Measurements from ENCODE around the gene OBSCN.
A peak's percentile ranks its signal among the peaks of the same experiment; 100 is the strongest.

The OBSCN gene, protein sequence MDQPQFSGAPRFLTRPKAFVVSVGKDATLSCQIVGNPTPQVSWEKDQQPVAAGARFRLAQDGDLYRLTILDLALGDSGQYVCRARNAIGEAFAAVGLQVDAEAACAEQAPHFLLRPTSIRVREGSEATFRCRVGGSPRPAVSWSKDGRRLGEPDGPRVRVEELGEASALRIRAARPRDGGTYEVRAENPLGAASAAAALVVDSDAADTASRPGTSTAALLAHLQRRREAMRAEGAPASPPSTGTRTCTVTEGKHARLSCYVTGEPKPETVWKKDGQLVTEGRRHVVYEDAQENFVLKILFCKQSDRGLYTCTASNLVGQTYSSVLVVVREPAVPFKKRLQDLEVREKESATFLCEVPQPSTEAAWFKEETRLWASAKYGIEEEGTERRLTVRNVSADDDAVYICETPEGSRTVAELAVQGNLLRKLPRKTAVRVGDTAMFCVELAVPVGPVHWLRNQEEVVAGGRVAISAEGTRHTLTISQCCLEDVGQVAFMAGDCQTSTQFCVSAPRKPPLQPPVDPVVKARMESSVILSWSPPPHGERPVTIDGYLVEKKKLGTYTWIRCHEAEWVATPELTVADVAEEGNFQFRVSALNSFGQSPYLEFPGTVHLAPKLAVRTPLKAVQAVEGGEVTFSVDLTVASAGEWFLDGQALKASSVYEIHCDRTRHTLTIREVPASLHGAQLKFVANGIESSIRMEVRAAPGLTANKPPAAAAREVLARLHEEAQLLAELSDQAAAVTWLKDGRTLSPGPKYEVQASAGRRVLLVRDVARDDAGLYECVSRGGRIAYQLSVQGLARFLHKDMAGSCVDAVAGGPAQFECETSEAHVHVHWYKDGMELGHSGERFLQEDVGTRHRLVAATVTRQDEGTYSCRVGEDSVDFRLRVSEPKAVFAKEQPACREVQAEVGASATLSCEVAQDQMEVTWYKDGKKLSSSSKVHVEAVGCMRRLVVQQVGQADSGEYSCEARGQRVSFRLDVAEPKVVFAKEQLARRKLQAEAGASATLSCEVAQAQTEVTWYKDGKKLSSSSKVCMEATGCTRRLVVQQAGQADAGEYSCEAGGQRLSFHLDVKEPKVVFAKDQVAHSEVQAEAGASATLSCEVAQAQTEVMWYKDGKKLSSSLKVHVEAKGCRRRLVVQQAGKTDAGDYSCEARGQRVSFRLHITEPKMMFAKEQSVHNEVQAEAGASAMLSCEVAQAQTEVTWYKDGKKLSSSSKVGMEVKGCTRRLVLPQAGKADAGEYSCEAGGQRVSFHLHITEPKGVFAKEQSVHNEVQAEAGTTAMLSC (N-terminal part only)

GRCh38 chr1:228207851-228208821, at the start of gene OBSCN:
Gene OBSCN (plus strand): TSS chr1:228208044. CDS start chr1:228211784, 3,740 bp downstream.
- no peak for DNase-seq

DNA sequence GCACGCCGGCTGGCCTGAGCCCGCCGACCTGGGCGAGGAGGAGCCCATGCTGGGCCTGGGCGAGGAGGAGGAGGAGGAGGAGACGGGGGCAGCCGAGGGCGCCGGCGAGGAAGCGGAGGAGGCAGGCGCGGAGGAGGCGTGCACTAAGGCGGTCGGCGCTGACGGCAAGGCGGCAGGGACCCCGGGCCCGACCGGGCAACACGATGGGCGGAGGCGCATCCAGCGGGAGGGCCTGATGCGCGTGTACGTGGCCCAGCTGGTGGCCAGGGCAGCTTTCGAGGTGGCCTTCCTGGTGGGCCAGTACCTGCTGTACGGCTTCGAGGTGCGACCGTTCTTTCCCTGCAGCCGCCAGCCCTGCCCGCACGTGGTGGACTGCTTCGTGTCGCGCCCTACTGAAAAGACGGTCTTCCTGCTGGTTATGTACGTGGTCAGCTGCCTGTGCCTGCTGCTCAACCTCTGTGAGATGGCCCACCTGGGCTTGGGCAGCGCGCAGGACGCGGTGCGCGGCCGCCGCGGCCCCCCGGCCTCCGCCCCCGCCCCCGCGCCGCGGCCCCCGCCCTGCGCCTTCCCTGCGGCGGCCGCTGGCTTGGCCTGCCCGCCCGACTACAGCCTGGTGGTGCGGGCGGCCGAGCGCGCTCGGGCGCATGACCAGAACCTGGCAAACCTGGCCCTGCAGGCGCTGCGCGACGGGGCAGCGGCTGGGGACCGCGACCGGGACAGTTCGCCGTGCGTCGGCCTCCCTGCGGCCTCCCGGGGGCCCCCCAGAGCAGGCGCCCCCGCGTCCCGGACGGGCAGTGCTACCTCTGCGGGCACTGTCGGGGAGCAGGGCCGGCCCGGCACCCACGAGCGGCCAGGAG, 49.5 kb upstream of the OBSCN start:
- DNase-seq: no peak

- no peak for DNase-seq
Observed at GRCh38 chr1:228159008-228159665, 48.7 kb upstream of the OBSCN start.

DNA sequence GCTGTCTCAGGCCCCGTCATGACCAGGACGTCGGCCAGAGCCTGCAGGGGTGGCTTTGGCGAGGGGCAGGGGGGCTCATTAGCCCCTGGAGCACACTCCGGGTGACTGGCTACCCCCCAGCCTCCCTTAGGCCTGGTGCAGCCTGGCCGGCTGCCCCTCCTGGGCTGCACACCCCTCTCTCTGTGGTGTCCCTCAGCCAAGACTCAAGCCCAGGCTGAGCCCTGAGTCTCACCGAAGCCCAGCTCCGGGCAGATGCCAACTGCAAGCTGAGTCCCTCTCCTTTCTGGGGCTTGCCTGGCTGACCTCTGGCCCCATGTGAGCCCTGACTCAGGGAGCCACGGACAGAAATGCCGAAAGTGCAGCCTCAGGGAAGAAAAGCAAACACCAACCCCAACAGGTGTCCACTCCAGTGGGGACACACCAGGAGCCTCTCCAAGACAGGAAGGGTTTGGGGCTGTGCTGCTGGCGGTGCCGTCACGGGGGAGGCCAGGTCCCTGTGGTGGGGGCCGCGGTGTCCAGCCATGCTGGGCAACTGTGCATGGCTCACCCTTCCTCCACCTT, 47.6 kb upstream of the OBSCN start:
- DNase-seq: no peak

DNA sequence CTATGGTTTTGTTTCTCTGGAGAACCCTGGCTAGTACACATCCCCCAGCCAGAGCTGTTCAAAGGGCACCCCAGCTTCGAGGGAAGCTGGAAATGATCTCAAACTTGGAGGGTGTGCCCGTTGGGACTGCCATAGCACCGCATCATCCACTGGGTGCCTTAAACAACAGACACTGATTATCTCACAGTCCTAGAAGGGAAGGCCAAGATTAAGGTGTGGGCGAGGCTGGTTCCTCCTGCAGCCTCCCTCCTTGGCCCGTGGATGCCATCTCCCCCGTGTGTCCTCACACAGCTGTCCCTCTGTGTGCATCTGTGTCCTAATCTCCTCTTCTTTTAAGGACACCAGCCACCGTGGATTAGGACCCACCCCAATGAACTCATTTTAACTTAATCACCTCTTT, 46.5 kb upstream of the OBSCN start:
- no peak for DNase-seq

GRCh38 chr1:228161866-228162265, 46.0 kb upstream of the OBSCN start:
- DNase-seq: no peak

DNA sequence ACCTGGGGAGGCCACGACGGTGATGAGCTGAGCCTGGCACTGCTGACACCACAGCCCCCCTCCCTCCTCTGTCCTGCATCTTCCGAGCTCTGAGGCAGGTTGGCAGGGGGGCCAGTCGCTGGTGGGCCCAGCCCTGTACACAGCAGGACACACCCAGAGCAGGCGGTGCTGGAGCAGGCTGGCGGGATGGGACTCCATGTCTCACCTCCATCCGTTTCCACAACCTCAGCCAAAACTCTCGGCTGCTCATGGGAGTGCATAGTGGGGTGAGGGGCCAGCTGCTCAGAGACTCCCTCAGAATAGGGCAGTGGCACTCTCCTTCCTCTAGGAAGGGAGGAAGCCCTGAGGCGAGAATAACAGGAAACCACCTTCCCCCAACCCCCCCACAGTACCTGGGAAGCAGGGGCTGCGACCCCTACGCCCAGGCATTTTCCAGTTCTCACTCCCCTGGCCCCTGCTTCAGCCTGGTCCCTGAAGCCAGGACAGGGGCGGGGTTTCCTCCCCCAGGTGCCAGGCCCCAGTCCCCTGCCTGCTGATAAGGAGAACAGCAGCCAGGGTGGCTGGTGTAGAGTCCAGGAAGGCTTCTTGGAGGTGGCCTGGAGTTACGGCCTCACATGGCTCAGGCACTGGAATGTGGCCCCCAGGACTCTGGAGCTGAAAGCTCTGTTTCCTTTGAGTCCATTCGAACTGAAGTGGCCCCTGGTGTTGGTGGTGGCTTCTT, 45.4 kb upstream of the OBSCN start:
- no peak for DNase-seq

DNA sequence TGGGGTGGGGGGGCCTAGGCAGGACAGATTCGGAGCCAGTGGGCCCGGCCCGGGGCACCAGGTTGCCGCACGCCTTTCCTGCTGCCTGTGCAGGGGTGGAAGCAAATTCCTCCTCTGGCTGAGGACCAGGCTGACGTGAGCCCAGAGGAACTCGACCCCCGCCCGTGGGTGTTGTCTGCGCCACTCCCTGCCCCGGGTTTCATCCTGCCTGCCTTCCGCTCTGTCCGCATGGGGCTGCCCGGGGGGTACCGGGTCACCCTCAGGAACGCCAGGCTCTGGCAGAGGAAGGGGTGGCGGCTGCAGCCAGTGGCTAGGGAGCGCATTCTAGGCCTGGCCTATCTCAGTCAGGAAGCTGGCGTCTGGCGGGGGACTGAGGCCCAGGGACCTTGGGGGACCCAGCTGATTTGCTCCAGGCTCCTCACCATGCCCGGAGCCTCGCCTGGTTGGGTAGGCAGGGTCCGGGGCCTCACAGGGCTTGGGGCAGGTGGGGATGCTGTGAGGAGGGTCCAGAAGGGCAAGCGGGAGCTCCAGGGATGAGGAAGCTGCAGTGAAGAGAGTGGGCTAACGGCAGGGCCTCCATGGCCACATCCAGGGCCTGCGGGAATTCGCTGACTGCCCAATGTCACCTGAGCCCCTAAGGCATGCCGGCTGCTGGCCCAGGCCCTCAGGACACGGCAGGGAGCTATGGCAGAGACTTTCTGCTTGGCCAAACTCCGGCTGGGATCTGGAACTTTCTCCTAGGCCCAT, 44.7 kb upstream of the OBSCN start:
- DNase-seq: no peak

GRCh38 chr1:228163776-228164519, 43.9 kb upstream of the OBSCN start:
- no peak for DNase-seq

DNA sequence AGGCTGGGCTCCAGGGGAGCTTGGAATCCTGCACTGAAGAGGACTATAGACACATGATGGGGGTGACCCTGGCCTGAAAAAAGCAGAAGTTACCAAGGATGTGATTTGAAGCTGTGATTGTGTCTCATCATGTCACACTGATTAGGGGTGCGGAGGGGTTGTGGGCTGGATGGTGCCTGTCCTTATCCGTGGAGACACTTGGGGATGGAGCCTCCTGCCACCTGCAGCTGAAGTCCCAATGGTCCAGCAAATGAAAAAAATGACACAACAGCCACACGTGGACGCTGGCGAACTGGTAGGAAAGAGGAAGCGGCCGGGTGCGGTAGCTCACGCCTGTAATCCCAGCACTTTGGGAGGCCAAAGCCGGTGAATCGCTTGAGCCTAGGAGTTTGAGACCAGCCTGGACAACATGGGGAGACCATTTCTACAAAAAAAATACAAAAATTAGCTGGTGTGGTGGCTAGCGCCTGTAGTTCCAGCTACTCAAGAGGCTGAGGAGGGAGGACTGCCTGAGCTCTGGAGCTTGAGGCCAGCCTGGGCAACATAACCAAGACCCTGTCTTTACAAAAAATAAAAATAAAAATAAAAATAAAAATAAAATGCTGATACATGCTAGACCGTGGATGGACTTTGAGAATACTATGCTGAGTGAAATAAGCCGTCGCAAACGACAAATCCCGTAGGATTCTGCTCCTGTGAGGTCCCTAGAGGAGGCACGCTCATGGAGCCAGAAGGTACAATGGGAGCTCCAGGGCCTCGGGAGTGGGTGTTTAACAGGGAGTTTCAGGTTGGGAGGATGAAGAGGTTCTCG, 43.1 kb upstream of the OBSCN start:
- DNase-seq: no peak

DNA sequence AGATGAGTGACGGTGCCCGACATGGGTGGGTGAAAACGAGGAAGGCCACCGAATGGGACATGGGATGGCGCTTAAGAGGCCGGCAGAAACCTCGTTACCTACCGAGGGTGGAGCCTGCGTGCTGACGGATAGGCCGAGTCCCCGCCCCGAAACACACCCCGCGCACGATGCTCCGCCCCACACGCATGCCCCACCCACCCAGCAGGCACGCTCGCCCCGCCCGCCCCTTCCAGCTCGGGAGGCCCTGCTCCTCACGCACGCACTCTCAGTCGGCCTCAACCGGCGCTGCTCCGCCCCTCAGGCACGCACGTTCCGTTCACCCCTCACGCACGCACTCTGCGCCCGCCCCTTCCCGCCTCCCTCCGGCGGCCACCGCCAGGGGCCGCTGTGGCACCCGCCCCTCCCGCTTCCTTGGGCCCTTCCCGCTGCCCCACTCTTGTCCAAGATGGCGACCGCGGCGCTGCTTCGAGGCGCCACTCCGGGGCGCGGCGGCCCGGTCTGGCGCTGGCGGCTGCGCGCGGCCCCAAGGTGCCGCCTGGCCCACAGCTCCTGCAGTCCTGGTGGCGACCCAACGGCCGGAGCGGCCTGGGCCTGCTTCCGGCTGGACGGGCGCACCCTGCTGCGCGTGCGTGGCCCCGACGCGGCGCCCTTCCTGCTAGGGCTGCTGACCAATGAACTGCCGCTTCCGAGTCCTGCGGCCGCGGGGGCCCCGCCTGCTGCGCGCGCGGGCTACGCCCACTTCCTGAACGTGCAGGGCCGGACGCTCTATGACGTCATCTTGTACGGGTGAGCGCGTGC, 42.3 kb upstream of the OBSCN start, which contains the start of gene IBA57:
IBA57 (plus strand) TSS at position 433 of the 798 bp plus-strand sequence; CDS start at position 446, 13 bp downstream.
- peak; percentile 99 for DNase-seq

DNA sequence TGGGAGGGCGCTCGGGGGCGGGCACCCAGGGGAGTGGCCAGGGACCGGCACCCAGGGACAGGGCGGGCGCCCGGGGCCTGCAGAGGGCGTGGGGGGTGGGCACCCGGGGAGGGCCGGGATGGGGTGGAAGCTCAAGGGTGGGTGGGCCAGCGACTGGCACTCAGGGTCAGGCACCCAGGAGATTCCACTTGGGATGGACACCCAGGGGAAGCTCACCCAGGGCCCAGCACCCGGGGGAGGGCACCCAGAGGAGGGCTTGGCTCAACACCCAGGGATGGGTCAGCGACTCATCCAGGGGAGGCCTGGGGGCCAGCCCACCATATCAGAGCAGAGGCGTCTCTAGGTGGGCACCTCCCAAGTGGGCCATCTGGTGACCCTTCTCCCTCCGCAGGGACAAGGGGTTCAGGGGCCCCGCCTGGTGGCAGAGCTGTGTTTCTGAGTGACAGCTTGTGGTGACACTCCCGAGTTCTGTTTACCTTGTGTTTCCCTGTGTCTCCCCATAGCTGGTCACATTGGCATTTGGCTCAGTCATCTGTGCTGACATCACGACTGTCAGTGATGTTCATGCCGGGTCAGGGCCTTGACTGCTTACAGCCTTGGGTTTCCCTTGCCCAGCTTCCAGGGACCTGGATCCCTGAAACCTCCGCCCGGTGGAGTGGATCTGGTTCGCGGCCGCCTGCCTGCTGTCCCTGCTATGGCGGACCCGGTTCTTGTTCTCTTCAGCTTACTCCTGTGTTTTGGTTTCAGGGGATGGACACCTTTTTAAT, 41.5 kb upstream of the OBSCN start:
- DNase-seq: peak; percentile 54 to 59

- DNase-seq: no peak
Observed at GRCh38 chr1:228168563-228169270, 39.1 kb upstream of the OBSCN start.

DNA sequence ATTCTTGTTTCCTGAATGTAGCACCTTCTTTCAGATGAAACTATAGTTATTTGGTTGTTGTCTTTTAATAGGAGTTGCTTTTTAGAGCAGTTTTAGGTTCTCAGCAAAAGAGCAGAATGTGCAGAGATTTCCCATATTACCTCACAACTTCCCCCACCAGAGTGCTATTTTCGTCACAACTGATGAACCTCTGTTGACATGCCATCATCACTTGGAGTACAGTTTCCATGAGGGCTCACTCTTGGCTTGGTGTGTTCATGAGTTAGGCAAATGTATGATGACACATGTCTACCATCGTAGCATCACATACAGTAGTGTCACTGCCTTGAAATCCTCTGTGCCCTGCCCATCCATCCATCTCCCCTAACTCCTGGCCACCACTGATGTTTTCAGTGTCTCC, 38.5 kb upstream of the OBSCN start:
- no peak for DNase-seq
